BJ (cell line): ENCODE data around the gene CRABP2. TPM values are rescaled to one million over a fixed set of nuclear protein-coding genes. Genes with fewer than 3 reads are reported as not detected.

ENCODE experiments used
- CTCF ChIA-PET: fragments of 350-600 bp; formaldehyde crosslinking; extraction: SDS; loops from one replicate; lab custom pipeline; 2021; ENCODE audit warnings: antibody characterized with exemption, inconsistent platforms; lab: Yijun Ruan, JAX
- POLR2A ChIA-PET: fragments of 300-600 bp; sonication (Branson Sonifier 250); formaldehyde crosslinking; extraction: SDS; loops from one replicate; lab custom pipeline; 2021; ENCODE audit warnings: antibody characterized with exemption; lab: Charles Lee
- DNase-seq: peaks from one replicate; pipeline ENCODE4 v3.0.0-alpha.2; 2011; ENCODE audit warnings: low read depth
- H3K27me3 ChIP-seq: 2 replicates; pipeline ENCODE4 v1.6.0; 2011; ENCODE audit warnings: low read length; ENCODE audit not compliant: control insufficient read depth, insufficient read depth
- H3K36me3 ChIP-seq: 2 replicates; pipeline ENCODE4 v1.5.1; 2011; ENCODE audit warnings: low read length; ENCODE audit not compliant: control insufficient read depth, insufficient read depth
- H3K4me3 ChIP-seq: 2 replicates; pipeline ENCODE4 v1.5.1; 2011; ENCODE audit warnings: low read depth, mild to moderate bottlenecking, control low read depth, low read length
- polyA plus RNA-seq: library from polyadenylated mRNA; depleted of rRNA; stranded (reverse); fragments of >200 nt; gene quantifications from 2 replicates; pipeline ENCODE4 v1.2.3, GENCODE V29; 2011
- TF ChIP-seq, protein P1 (sequence below): IDR thresholded peaks from 2 replicates; pipeline ENCODE4 v1.5.1; 2011; ENCODE audit warnings: low read depth, mild to moderate bottlenecking, control low read depth, inconsistent platforms, low read length, moderate library complexity; ENCODE audit not compliant: insufficient read depth

CRABP2 gene
- polyA plus RNA-seq, 1 experiment, result 75.9 TPM

GRCh38 chr1:156707417-156708217, 2.2 kb upstream of the CRABP2 start:
- Histone ChIP-seq H3K36me3 (no peaks in the 10 kb centered on the region), H3K27me3 (no peaks in the 10 kb centered on the region), H3K4me3 (no peak overlapping the region; the same call in 1 of the 2 replicates)
- POLR2A ChIA-PET, result interaction anchor here (0.7 to 2.0 kb wide), 5 partner anchors 26 to 203 kb away, joined by 3 to 10 read pairs (median 6); partner anchors contain the start of gene NES
- CTCF ChIA-PET, result interaction anchor here (0.9 to 41.7 kb wide), 7 partner anchors 19 to 252 kb away, joined by 3 to 1556 read pairs (median 5); partner anchors contain the start of genes ISG20L2, METTL25B, NES and NTRK1
- DNase-seq, result no peak
- TF ChIP-seq, protein P1, sequence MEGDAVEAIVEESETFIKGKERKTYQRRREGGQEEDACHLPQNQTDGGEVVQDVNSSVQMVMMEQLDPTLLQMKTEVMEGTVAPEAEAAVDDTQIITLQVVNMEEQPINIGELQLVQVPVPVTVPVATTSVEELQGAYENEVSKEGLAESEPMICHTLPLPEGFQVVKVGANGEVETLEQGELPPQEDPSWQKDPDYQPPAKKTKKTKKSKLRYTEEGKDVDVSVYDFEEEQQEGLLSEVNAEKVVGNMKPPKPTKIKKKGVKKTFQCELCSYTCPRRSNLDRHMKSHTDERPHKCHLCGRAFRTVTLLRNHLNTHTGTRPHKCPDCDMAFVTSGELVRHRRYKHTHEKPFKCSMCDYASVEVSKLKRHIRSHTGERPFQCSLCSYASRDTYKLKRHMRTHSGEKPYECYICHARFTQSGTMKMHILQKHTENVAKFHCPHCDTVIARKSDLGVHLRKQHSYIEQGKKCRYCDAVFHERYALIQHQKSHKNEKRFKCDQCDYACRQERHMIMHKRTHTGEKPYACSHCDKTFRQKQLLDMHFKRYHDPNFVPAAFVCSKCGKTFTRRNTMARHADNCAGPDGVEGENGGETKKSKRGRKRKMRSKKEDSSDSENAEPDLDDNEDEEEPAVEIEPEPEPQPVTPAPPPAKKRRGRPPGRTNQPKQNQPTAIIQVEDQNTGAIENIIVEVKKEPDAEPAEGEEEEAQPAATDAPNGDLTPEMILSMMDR, result no peak

GRCh38 chr1:156706657-156707416, 1.5 kb upstream of the CRABP2 start:
- TF ChIP-seq, protein P1, result no peak
- no peak for DNase-seq
- POLR2A ChIA-PET, result interaction anchor here (1.0 to 2.0 kb wide), 3 partner anchors 30 to 202 kb away, joined by 3 to 10 read pairs (median 9); partner anchors contain the start of gene NES
- CTCF ChIA-PET, result interaction anchor here (0.5 to 41.7 kb wide), 15 partner anchors 8 to 215 kb away, joined by 3 to 1556 read pairs (median 4); partner anchors contain the start of genes ISG20L2, METTL25B, NES and NTRK1
- Histone ChIP-seq H3K27me3 (no peaks in the 10 kb centered on the region), H3K36me3 (no peaks in the 10 kb centered on the region; the same call in 1 of the 2 replicates), H3K4me3 (peak overlapping the region; percentile 58)

DNA sequence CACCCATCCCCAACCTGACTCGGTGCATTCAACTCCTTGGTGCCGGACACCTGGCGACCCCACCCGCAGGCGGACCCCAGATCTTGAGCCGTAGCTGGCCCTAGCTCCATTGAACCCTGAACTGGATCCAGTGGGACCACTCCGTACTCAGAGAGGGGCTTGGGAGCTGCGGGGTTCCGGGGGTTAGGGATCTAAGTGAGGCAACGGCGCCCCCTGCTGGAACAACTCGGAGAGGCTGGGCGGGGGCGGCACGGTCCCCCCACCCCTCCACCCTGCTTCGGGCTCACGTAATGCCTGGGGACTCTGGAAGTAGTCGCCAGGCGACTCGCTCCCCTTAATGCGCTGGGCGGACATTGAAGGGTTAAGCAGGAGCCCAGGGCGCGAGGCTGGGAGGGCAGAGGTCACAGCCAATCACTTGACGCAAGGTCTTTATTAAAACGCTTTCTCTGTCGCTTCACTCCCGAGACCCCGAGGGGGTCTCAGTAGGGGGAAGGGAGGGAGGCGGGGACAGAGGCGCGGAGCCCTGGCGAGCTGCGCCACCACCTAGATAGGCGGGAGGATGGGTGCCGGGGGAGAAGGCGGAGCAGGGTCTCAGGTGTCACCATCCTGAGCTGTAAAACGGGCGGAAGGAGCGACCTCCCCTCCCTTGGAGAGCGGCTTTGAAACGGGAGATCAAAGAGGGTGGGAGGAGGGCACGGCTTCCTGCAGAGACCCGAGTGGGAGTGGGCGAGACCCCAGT, 704 bp upstream of the CRABP2 start:
- peaks cover 4% of the 10 kb centered on the region for H3K36me3 ChIP-seq
- ChIA-PET POLR2A (interaction anchor here (1.0 to 2.0 kb wide), 2 partner anchors 29 to 45 kb away, joined by 3 to 9 read pairs; partner anchors contain the start of gene NES), CTCF (interaction anchor here (0.6 to 41.7 kb wide), 21 partner anchors 9 to 222 kb away, joined by 3 to 1556 read pairs (median 4); partner anchors contain the start of genes ISG20L2, METTL25B, NES and NTRK1)
- no peak for DNase-seq
- TF ChIP-seq, protein P1, result peak; percentile 86
- no peaks in the 10 kb centered on the region for H3K27me3 ChIP-seq
- peak overlapping the region; percentile 58 for H3K4me3 ChIP-seq

GRCh38 chr1:156704930-156705320, 458 bp downstream of the CRABP2 start:
- ChIA-PET POLR2A (interaction anchor here (0.6 kb wide), 2 partner anchors 30 to 42 kb away, joined by 3 to 4 read pairs; no protein-coding TSS in a partner anchor), CTCF (interaction anchor here (1.2 to 41.7 kb wide), 7 partner anchors 18 to 223 kb away, joined by 4 to 1556 read pairs (median 8); partner anchors contain the start of genes ISG20L2, METTL25B, NES and NTRK1)
- Histone ChIP-seq H3K27me3 (no peaks in the 10 kb centered on the region), H3K4me3 (peak overlapping the region; percentile 58), H3K36me3 (peaks cover 13% of the 10 kb centered on the region)
- DNase-seq, result no peak
- TF ChIP-seq, protein P1, result no peak
